GM12874 (cell line): ENCODE data around the gene ARL15.

Experiments used
- CTCF ChIP-seq: IDR thresholded peaks from 2 replicates; pipeline ENCODE4 v1.5.1; 2011; ENCODE audit warnings: low read depth, mild to moderate bottlenecking, control low read depth, low read length, moderate library complexity; ENCODE audit not compliant: insufficient read depth

The ARL15 gene

GRCh38 chr5:53871050-53871449, 439.3 kb downstream of the ARL15 start:
- TF ChIP-seq CTCF, result no peak

- TF ChIP-seq CTCF, result no peak
These were observed 451.5 kb downstream of the ARL15 start for GRCh38 chr5:53858700-53859456.

- TF ChIP-seq CTCF, result no peak
These were observed 453.9 kb downstream of the ARL15 start for GRCh38 chr5:53856506-53856905.

- TF ChIP-seq CTCF, result no peak
These were observed 475.9 kb downstream of the ARL15 start for GRCh38 chr5:53834500-53834899.
